ENCODE results near the gene TXN2. TPM values are rescaled to one million over a fixed set of nuclear protein-coding genes. Genes with fewer than 3 reads are reported as not detected.

TXN2 gene
- total RNA-seq, 1 donor: 10.9 TPM

DNA sequence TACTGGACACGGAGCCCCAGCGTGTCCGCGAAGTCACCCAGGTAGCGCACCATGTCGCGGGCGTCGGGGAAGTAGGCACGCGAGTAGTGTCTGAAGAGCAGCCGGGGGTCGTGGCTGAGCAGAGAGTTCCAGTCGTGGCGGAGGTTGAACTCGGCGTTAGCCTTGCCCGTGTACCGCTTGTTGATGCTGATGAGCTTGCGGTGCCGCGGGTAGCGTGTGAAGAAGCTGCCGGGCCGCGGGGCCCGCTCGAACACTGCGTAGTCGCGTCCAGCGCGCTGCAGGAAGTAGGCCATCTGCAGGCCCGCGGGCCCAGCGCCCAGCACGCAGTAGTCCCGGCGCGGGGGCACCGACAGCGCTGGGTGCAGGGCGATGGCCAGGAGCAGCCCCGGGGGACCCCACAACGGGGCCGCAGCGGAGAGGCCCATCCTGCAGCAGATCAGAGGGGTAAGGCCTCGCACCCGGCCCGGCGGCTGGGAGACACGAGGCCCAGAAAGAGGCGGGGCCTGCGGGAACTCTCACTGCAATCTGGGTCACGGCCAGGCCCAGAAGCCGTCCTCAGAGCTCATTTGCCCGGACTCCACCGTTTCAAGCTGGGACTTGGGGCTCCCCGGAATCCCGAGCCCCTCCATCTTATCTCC lies 24.7 kb upstream of the TXN2 start:
- H3K4me3 ChIP-seq (ENCODE audit: low read length): no peak overlapping the region
- H3K27me3 ChIP-seq (ENCODE audit: insufficient read depth, low read length): no peaks in the 10 kb centered on the region
- H3K9me3 ChIP-seq (ENCODE audit: low read depth, low read length): no peaks in the 10 kb centered on the region
- peaks cover 17% of the 10 kb centered on the region for H3K4me1 ChIP-seq (ENCODE audit: insufficient read depth, low read length)

DNA sequence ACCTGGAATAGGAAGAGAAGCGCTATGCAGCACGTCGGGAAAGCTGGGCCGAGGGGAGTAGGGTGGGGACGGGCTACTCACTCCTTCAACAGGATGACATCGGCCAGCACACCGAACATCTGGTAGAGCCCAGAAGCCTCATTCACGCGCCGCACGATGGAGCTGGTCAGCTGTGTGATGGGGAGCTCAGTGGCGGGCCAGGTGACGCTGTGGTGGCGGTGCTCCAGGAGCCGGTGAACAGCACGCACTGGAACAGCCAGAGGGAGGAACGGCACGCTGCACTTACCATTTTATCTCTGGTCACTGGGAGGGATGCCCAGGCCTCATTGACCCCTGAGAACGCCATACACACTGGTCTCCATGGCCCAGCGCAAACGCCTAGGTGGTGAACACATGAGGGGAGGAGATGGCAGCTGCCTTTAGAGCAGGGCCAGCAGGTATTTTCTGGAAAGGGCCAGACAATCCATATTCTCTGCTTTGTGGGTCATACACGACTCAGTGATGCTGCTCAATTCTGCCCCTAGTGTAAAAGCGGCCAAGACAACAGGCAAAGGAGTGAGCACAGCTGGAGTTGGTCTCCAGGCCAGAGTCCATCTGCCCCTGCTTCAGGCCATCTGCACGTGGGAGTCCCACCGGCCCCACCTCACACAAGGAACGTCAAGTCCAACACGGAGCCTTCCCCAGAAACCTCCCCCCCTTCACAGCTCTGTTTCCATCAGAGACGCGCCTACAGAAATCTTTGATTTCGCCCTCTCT lies 16.6 kb upstream of the TXN2 start:
- Histone ChIP-seq H3K4me1 (ENCODE audit: insufficient read depth, low read length) (peaks cover 16% of the 10 kb centered on the region), H3K27me3 (ENCODE audit: insufficient read depth, low read length) (no peaks in the 10 kb centered on the region), H3K9me3 (ENCODE audit: low read depth, low read length) (no peaks in the 10 kb centered on the region), H3K4me3 (ENCODE audit: low read length) (no peak overlapping the region)

DNA sequence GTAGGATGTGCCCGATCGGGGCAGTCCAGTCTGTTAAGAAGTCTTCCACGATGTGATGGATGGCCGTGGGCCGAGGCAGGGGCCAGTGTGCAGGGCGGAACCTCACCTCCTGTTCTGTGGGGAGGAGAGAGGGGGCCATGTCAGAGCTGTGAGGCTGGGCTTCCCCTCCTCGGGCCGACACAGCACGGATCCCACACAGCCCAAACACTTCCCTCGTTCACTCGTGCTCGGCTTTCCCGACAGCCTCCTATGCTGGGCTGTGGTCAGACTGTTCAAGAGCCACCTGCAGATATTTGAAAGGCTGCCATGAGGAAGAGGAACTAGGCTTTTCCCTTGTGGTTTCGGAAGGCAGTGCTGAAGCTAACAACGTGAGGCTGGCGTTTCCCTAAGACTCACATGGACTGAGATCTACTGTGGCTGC lies 12.3 kb upstream of the TXN2 start:
- H3K9me3 ChIP-seq (ENCODE audit: low read depth, low read length): no peaks in the 10 kb centered on the region
- H3K4me1 ChIP-seq (ENCODE audit: insufficient read depth, low read length): peaks cover 25% of the 10 kb centered on the region
- H3K27me3 ChIP-seq (ENCODE audit: insufficient read depth, low read length): no peaks in the 10 kb centered on the region
- H3K4me3 ChIP-seq (ENCODE audit: low read length): no peak overlapping the region

DNA sequence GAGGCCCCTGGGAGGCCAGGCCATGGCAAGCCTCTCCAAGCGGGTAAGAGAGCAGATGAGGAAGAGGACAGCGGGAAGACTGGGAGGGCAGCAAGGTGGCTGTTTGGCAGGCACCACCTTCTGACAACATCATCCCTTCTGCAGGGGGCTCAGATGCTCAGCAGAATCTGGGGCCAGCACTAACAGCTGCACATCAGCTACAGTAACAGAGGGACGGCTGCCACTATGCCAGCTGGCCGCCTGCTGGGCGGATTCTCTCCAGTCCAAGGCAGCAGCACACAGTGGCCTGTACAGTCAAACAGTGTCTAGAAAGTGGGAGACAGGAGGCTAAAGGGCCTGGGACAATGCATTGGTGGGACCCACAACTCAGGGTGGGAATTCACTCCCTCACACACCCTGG lies 10.7 kb upstream of the TXN2 start:
- Histone ChIP-seq H3K27me3 (ENCODE audit: insufficient read depth, low read length) (no peaks in the 10 kb centered on the region), H3K4me1 (ENCODE audit: insufficient read depth, low read length) (peaks cover 25% of the 10 kb centered on the region), H3K4me3 (ENCODE audit: low read length) (no peak overlapping the region), H3K9me3 (ENCODE audit: low read depth, low read length) (no peaks in the 10 kb centered on the region)

DNA sequence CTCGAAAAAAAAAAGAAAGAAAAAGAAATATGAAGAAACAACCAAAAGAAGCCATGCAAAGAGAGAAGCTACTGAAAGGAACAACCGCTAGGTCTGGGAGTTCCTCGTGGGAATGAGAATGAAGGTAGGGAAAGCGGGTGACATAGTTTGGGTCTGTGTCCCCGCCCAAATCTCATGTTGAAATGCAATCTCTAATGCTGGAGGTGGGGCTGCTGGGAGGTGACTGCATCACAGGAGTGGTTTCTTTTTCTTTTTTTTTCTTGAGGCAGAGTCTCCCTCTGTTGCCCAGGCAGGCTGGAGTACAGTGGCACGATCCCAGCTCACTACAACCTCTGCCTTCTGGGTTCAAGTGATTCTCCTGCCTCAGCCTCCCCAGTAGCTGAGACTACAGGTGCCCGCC lies 9.7 kb upstream of the TXN2 start:
- H3K4me3 ChIP-seq (ENCODE audit: low read length): no peak overlapping the region
- H3K27me3 ChIP-seq (ENCODE audit: insufficient read depth, low read length): no peaks in the 10 kb centered on the region
- no peaks in the 10 kb centered on the region for H3K9me3 ChIP-seq (ENCODE audit: low read depth, low read length)

DNA sequence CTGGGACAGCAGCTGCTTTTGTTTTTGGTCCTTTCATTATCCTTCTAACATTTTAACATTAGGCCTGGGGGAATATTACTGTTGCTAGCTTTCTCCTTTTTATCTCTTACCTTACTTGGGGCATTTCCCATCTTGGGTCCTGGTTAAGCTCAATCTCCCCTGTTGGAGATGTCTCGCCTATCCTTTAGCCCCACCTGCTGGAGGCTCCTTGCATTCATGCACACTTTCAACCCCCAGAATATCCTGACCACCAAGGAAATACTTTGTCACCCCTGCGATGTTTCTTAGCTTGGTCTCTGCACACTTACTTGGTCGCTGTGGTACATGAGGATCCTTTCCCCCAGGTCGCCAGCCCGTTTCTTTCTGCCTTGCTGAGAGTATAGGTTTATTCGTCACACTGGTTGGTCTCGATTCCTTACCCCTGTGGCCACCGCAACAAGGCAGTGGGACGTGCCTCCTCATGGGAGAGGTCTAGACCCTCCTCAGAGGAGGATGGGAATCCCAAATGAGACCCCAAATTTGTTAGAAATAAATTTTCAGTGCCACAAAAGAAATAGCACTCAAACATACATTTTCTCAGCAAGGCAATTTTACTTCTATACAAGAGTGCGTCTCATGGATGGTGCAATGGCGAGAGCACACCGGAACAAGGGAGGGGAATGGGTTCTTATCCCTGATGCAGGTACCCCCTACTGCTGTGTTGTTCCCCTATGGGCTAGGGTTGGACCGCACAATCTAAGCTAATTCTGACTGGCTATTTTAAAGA lies 5.4 kb upstream of the TXN2 start:
- H3K4me3 ChIP-seq (ENCODE audit: low read length): no peak overlapping the region
- no peaks in the 10 kb centered on the region for H3K9me3 ChIP-seq (ENCODE audit: low read depth, low read length)
- H3K4me1 ChIP-seq (ENCODE audit: insufficient read depth, low read length): peaks cover 8% of the 10 kb centered on the region
- H3K27me3 ChIP-seq (ENCODE audit: insufficient read depth, low read length): no peaks in the 10 kb centered on the region

More for the DNA sequence above, 9.7 kb upstream of the TXN2 start:
- peaks cover 25% of the 10 kb centered on the region for H3K4me1 ChIP-seq (ENCODE audit: insufficient read depth, low read length)

DNA sequence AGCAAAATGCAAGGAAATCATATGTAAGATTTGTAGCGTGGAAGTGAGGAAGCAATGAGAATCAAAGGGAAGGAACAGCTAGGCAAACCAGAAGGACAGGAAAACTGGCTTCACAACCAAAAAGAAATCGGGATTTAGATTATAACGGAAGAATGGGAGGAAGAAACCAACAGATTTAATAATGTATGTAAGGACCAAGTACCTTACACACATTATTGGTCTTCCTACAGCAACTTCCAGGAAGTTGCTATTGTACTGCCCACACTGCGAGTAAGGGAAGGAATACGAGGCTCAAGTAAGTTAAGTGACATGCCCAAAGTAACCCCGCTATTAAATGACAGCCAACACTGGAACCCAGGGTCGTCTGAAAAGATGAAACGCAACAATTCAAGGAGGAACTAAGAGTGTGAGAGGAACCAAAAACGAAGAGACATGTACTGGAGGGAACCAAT lies 473 bp downstream of the TXN2 start:
- Histone ChIP-seq H3K9me3 (ENCODE audit: low read depth, low read length) (no peaks in the 10 kb centered on the region), H3K4me1 (ENCODE audit: insufficient read depth, low read length) (peaks cover 15% of the 10 kb centered on the region), H3K27me3 (ENCODE audit: insufficient read depth, low read length) (no peaks in the 10 kb centered on the region), H3K4me3 (ENCODE audit: low read length) (peak overlapping the region; percentile 66)

DNA sequence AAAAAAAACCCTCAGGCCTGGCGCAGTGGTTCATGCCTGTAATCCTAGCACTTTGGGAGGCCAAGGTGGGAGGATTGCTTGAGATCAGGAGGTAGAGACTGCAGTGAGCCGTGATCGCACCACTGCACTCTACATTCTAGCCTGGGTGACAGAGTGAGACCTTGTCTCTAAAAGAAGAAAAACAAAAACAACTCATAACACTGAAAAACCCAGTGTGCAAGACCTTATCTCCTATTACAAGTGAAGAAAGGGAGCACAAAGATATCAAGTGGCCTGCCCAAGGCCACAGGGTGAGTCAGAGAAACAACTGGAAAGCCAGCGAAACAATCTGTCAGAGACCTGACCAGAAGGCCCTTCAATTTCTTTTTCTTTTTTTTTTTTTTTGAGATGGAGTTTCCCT lies 2.5 kb downstream of the TXN2 start:
- peaks cover 15% of the 10 kb centered on the region for H3K4me1 ChIP-seq (ENCODE audit: insufficient read depth, low read length)
- no peaks in the 10 kb centered on the region for H3K27me3 ChIP-seq (ENCODE audit: insufficient read depth, low read length)
- H3K4me3 ChIP-seq (ENCODE audit: low read length): no peak overlapping the region
- H3K9me3 ChIP-seq (ENCODE audit: low read depth, low read length): no peaks in the 10 kb centered on the region

DNA sequence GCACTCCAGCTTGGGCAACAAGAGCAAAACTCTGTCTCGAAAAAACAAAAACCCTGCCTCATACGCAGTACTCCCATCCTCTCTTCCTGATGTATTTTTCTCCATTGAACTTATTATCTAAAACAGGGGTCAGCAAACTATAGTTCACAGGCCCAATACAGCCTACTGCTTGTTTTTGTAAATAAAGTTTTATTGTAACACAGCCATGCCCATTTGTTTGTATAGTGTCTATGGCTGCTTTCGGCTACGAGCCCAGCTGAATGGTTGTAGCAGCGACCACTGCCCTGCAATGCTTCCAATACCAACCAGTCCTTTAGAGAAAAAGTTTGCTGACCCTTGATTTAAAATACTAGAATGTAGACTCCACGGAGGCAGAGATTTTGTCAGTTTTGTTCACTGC lies 6.1 kb downstream of the TXN2 start:
- H3K4me3 ChIP-seq (ENCODE audit: low read length): no peak overlapping the region
- H3K4me1 ChIP-seq (ENCODE audit: insufficient read depth, low read length): peaks cover 10% of the 10 kb centered on the region
- no peaks in the 10 kb centered on the region for H3K27me3 ChIP-seq (ENCODE audit: insufficient read depth, low read length)
- no peaks in the 10 kb centered on the region for H3K9me3 ChIP-seq (ENCODE audit: low read depth, low read length)

DNA sequence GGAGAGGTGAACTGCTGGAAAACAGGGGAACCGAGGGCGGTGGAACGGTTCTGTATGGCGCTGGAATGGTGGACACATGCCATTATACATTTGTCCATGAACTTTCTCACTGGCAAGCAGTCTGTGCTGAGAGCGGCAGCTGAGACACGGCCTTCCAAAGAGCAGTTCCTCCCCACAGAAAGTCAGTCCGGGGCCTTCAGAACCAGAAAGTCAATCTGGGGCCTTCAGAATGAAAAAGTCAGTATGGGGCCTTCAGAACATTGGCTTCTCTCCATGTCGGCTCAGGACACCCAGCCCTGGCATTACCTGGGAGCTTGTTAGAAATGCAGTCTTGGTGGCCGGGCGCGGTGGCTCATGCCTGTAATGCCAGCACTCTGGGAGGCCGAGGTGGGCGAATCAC lies 8.8 kb downstream of the TXN2 start:
- Histone ChIP-seq H3K27me3 (ENCODE audit: insufficient read depth, low read length) (no peaks in the 10 kb centered on the region), H3K4me1 (ENCODE audit: insufficient read depth, low read length) (peaks cover 30% of the 10 kb centered on the region), H3K9me3 (ENCODE audit: low read depth, low read length) (no peaks in the 10 kb centered on the region), H3K4me3 (ENCODE audit: low read length) (no peak overlapping the region)

DNA sequence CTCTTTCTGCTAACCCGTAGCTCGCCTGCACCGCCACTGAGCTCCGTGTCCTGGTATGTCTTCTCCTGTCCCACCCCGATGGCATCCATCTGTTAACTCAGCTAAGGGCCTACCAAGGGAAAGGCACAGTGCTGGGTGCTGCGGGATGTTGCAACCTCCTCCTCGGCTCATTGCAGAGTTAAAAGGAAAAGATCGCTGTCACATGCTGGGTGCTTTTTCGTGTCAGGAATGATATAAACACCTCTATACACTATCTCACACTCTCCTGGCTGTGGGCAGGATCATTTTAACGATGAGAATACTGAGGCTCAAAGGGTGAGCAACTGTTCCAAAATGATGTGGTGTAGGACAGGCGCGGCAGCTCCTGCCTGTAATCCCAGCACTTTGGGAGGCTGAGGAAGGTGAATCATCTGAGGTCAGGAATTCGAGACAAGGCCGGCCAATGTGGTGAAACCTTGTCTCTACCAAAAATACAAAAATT lies 10.1 kb downstream of the TXN2 start:
- peaks cover 44% of the 10 kb centered on the region for H3K4me1 ChIP-seq (ENCODE audit: insufficient read depth, low read length)
- no peak overlapping the region for H3K4me3 ChIP-seq (ENCODE audit: low read length)

DNA sequence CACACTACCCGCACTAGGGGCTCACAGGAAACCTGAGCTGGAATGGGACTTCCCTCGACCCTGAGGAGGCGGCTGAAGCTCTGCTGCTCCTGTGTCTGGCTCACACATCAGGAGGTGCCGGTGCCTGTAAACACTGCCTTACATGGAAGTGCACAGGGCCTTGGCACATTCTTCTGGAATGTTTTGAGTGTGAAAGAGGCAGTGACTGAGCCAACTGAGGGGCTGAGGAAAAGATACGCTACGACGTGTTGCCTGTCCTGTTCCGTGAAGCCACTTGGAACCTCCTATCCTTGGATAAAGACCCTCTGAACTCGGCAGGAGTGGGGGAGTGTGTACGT lies 10.5 kb downstream of the TXN2 start:
- Histone ChIP-seq H3K27me3 (ENCODE audit: insufficient read depth, low read length) (no peaks in the 10 kb centered on the region), H3K9me3 (ENCODE audit: low read depth, low read length) (no peaks in the 10 kb centered on the region), H3K4me3 (ENCODE audit: low read length) (no peak overlapping the region), H3K4me1 (ENCODE audit: insufficient read depth, low read length) (peaks cover 48% of the 10 kb centered on the region)

More for the DNA sequence above, 10.1 kb downstream of the TXN2 start:
- Histone ChIP-seq H3K9me3 (ENCODE audit: low read depth, low read length) (no peaks in the 10 kb centered on the region), H3K27me3 (ENCODE audit: insufficient read depth, low read length) (no peaks in the 10 kb centered on the region)

DNA sequence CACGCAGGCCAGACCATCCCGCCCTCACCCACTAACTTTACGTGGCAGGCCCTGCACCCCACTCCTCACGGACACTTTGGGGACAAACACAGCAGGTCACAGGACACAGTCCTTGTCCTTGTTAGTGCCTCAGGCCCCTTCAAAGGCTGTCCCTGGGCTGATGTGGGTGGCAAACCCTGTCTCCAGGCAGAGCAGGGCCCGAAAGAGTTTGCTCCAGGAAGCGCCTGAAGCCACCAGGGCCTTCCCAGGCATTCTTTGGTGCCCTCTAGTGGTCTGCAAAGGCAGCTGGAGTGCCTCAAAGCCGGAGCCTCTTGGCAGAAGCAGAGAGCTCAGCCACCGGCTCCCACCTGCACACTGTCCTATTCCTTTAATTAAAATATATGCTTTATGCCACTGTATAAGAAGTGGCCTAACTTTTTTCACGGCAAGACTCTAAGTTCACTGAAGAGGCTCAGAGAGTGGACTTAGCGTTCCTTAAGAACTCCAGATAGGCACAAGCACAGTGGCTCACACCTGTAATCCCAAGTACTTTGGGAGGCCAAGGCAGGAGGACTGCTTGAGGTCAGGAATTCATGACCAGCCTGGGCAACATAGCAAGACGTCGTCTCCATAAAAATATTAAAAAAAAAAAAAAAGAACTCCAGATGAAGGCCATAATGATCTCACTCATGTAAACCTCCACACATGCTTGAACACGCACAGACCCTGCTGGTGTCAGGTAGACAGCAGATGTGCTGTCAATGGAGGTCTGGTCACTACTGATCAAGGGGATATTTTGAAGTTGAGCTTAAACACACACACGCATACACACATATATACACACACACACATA lies 11.1 kb downstream of the TXN2 start:
- no peaks in the 10 kb centered on the region for H3K27me3 ChIP-seq (ENCODE audit: insufficient read depth, low read length)
- H3K4me1 ChIP-seq (ENCODE audit: insufficient read depth, low read length): peaks cover 53% of the 10 kb centered on the region

DNA sequence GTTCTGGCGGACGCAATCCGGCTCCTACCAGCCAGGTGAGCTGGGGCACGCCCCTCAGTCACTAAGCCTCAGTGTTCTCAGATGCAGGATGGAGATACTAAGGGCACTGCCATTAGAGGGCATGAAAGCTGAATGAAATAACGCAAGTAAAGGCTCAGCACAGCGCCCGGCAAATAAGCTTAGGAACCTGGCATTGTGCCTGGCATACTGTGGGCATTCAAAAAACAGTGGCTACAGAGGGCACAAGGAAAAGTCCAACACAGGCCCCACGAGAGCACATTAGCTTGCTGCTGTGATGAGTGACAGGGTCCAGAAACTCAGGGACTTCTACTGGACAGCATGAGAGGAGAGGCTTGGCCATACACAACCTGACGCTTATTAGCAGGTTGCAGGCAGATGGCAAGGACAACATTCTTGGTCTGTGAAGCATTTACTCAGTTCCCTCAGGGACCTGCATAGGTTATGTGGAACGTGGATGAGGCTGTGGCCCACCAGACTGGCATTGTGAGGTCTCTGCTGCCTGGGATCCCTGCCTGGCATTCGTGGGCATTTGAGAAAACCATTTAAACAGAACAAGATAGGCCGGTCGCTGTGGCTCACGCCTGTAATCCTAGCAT lies 12.2 kb downstream of the TXN2 start:
- Histone ChIP-seq H3K4me3 (ENCODE audit: low read length) (no peak overlapping the region), H3K9me3 (ENCODE audit: low read depth, low read length) (no peaks in the 10 kb centered on the region), H3K27me3 (ENCODE audit: insufficient read depth, low read length) (no peaks in the 10 kb centered on the region), H3K4me1 (ENCODE audit: insufficient read depth, low read length) (peaks cover 53% of the 10 kb centered on the region)

More for the DNA sequence above, 11.1 kb downstream of the TXN2 start:
- Histone ChIP-seq H3K4me3 (ENCODE audit: low read length) (no peak overlapping the region), H3K9me3 (ENCODE audit: low read depth, low read length) (no peaks in the 10 kb centered on the region)

Data from mononuclear cell (primary cell).